ENCODE results near the gene MEA1.

GRCh38 chr6:43045371-43045930, 31.7 kb upstream of the MEA1 start:
- no peak for TF ChIP-seq POLR2A (IDR thresholded peaks at IDR 0.05)
- TF ChIP-seq, protein P1, sequence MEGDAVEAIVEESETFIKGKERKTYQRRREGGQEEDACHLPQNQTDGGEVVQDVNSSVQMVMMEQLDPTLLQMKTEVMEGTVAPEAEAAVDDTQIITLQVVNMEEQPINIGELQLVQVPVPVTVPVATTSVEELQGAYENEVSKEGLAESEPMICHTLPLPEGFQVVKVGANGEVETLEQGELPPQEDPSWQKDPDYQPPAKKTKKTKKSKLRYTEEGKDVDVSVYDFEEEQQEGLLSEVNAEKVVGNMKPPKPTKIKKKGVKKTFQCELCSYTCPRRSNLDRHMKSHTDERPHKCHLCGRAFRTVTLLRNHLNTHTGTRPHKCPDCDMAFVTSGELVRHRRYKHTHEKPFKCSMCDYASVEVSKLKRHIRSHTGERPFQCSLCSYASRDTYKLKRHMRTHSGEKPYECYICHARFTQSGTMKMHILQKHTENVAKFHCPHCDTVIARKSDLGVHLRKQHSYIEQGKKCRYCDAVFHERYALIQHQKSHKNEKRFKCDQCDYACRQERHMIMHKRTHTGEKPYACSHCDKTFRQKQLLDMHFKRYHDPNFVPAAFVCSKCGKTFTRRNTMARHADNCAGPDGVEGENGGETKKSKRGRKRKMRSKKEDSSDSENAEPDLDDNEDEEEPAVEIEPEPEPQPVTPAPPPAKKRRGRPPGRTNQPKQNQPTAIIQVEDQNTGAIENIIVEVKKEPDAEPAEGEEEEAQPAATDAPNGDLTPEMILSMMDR (IDR thresholded peaks at IDR 0.05 in 4 of 5, conservative IDR thresholded peaks at IDR 0.05 in 1 of 5), result no peak
